ENCODE data around the gene FIZ1. TPM values are rescaled to one million over a fixed set of nuclear protein-coding genes. Genes with fewer than 3 reads are reported as not detected.

FIZ1 gene
- total RNA-seq, 1 donor from 2014 or later = 4.8 TPM

DNA sequence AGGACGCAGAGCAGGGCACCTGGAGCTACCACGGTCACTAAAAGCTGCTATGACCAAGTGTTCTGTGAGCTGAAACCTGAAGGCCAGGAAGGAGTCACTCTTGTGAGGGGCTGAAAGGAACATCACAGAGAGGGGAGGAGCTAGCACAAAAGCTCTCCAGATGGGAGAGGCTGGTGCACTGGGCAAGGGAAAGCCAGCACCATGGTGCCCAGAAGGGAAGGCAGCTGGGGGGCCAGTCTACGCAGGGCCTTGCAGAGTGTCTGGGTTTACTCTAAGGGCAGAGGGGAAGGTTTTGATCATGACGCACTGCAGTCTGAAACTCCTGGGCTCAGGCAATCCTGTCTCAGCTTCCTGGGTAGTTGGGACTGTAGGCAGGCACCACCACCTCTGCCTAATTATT, 37.4 kb upstream of the FIZ1 start:
- Histone ChIP-seq H3K27me3 (no peaks in the 10 kb centered on the region), H3K4me1 (peaks cover 8% of the 10 kb centered on the region), H3K9ac (no peak overlapping the region), H4K20me1 (ENCODE audit: low read depth) (peaks cover 16% of the 10 kb centered on the region), H2AFZ (replicated peaks) (no peak overlapping the region), H3K4me2 (peak overlapping the region; percentile 99), H3K4me3 (no peak overlapping the region), H3K36me3 (no peaks in the 10 kb centered on the region), H3K9me3 (ENCODE audit: low read depth) (no peaks in the 10 kb centered on the region), H3K79me2 (ENCODE audit: low read depth) (peaks cover 61% of the 10 kb centered on the region), H3F3A (ENCODE audit: low read depth) (peaks cover 46% of the 10 kb centered on the region), H3K27ac (no peak overlapping the region)
- TF ChIP-seq, protein P1, sequence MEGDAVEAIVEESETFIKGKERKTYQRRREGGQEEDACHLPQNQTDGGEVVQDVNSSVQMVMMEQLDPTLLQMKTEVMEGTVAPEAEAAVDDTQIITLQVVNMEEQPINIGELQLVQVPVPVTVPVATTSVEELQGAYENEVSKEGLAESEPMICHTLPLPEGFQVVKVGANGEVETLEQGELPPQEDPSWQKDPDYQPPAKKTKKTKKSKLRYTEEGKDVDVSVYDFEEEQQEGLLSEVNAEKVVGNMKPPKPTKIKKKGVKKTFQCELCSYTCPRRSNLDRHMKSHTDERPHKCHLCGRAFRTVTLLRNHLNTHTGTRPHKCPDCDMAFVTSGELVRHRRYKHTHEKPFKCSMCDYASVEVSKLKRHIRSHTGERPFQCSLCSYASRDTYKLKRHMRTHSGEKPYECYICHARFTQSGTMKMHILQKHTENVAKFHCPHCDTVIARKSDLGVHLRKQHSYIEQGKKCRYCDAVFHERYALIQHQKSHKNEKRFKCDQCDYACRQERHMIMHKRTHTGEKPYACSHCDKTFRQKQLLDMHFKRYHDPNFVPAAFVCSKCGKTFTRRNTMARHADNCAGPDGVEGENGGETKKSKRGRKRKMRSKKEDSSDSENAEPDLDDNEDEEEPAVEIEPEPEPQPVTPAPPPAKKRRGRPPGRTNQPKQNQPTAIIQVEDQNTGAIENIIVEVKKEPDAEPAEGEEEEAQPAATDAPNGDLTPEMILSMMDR (IDR thresholded peaks at IDR 0.05) = no peak
- TF ChIP-seq EZH2phosphoT487 (IDR thresholded peaks at IDR 0.05) = no peak
- TF ChIP-seq EZH2 (IDR thresholded peaks at IDR 0.05) = no peak
- H3K27me3 Mint-ChIP-seq (ENCODE audit: insufficient read depth, low read depth) = peaks cover 21% of the 10 kb centered on the region
- H3K27ac Mint-ChIP-seq = no peak overlapping the region
- no peaks in the 10 kb centered on the region for H3K9me3 Mint-ChIP-seq
- H3K4me3 Mint-ChIP-seq = peak overlapping the region; percentile 97
- peaks cover 41% of the 10 kb centered on the region for H3K4me1 Mint-ChIP-seq
- no peak for DNase-seq (ENCODE audit: low spot score)
- peaks cover 7% of the 10 kb centered on the region for H3K36me3 Mint-ChIP-seq

DNA sequence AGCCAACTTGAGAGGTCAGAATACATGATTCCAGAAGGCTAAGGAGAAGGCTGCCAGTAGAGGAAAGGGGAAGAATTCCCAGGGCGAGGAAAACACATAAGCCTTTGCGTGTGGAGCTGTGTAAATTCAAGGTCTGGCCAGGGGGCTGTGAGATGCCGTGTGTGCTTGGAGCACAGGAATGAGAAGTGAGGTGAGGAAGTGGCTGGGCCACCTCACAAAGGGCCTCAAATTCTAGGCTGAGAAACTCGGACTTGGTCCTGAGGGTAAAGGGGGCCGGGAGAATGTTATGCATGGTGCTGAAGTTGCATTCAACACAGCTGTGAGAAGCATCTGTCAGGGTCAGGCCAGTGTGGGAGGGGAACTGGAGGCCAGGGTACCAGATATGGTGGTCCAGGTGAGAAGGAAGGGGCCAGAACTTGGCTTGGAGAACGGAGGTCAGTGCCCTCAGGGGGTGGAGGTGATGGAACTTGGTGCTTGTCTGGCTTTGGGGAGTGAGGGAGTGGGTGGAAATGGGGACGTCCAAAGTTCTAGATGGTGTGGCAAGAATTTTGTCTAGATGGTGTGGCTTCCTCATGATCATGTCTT, 36.6 kb upstream of the FIZ1 start:
- Histone ChIP-seq H3K4me2 (peak overlapping the region; percentile 99), H3K9me3 (ENCODE audit: low read depth) (no peaks in the 10 kb centered on the region), H3K79me2 (ENCODE audit: low read depth) (peaks cover 53% of the 10 kb centered on the region), H3K4me1 (peaks cover 6% of the 10 kb centered on the region), H3K36me3 (no peaks in the 10 kb centered on the region), H3K27me3 (no peaks in the 10 kb centered on the region), H3K9ac (peak overlapping the region; percentile 94), H2AFZ (replicated peaks) (no peak overlapping the region), H4K20me1 (ENCODE audit: low read depth) (peaks cover 16% of the 10 kb centered on the region), H3K27ac (no peak overlapping the region), H3K4me3 (peak overlapping the region; percentile 88), H3F3A (ENCODE audit: low read depth) (peaks cover 38% of the 10 kb centered on the region)
- peaks cover 7% of the 10 kb centered on the region for H3K36me3 Mint-ChIP-seq
- DNase-seq (ENCODE audit: low spot score) = no peak
- peak overlapping the region; percentile 97 for H3K4me3 Mint-ChIP-seq
- peaks cover 21% of the 10 kb centered on the region for H3K27me3 Mint-ChIP-seq (ENCODE audit: insufficient read depth, low read depth)
- H3K9me3 Mint-ChIP-seq = no peaks in the 10 kb centered on the region
- no peak for TF ChIP-seq EZH2 (IDR thresholded peaks at IDR 0.05)
- TF ChIP-seq, protein P1 (IDR thresholded peaks at IDR 0.05) = no peak
- TF ChIP-seq EZH2phosphoT487 (IDR thresholded peaks at IDR 0.05) = no peak
- peak overlapping the region; percentile 97 for H3K27ac Mint-ChIP-seq
- peaks cover 36% of the 10 kb centered on the region for H3K4me1 Mint-ChIP-seq

DNA sequence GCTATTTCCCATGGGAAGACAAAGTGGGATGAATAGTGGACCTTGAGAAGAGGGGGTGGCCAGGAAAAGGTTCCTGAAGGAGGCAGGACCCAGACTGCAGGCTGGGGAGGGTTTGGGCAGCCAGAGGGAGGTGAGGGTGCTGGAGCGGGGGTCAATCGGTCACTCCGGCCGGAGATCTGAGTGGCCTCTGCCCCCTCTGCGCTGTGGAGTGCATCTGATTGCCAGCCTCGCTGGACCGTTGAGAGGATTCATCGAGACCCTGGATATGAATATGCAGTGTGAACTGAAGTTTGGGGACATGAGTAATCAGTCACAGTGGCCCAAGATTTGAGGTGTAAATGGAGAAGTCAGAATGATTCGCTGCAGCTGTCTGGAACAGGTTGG, 36.0 kb upstream of the FIZ1 start:
- Histone ChIP-seq H3K9me3 (ENCODE audit: low read depth) (no peaks in the 10 kb centered on the region), H2AFZ (replicated peaks) (no peak overlapping the region), H3K79me2 (ENCODE audit: low read depth) (peaks cover 53% of the 10 kb centered on the region), H3K27ac (peak overlapping the region; percentile 43), H3K27me3 (no peaks in the 10 kb centered on the region), H3K9ac (peak overlapping the region; percentile 94), H3K4me2 (peak overlapping the region; percentile 99), H3K4me1 (peaks cover 6% of the 10 kb centered on the region), H3K36me3 (no peaks in the 10 kb centered on the region), H4K20me1 (ENCODE audit: low read depth) (peaks cover 16% of the 10 kb centered on the region), H3F3A (ENCODE audit: low read depth) (peaks cover 32% of the 10 kb centered on the region), H3K4me3 (peak overlapping the region; percentile 88)
- no peak for DNase-seq (ENCODE audit: low spot score)
- Mint-ChIP-seq H3K4me1 (peaks cover 33% of the 10 kb centered on the region), H3K36me3 (peaks cover 7% of the 10 kb centered on the region), H3K9me3 (no peaks in the 10 kb centered on the region), H3K4me3 (peak overlapping the region; percentile 97), H3K27me3 (ENCODE audit: insufficient read depth, low read depth) (peaks cover 19% of the 10 kb centered on the region), H3K27ac (peak overlapping the region; percentile 97)
- TF ChIP-seq, protein P1 (IDR thresholded peaks at IDR 0.05) = no peak
- TF ChIP-seq EZH2 (IDR thresholded peaks at IDR 0.05) (no peak), EZH2phosphoT487 (IDR thresholded peaks at IDR 0.05) (no peak)

Measured in neural progenitor cell (in vitro differentiated cells).